Glutamatergic neuron (in vitro differentiated cells): Measurements from ENCODE around the gene FOSL2. TPM values are rescaled to one million over a fixed set of nuclear protein-coding genes. Genes with fewer than 3 reads are reported as not detected.

Source experiments
- DNase-seq: peaks from one replicate; pipeline ENCODE4 v3.0.0; 2022
- H3K27ac Mint-ChIP-seq: one replicate; pipeline ENCODE4 v1.8.0; 2020; ENCODE audit warnings: mild to moderate bottlenecking, mixed read lengths, inconsistent platforms; ENCODE audit not compliant: unreplicated experiment
- H3K27me3 Mint-ChIP-seq: one replicate; pipeline ENCODE4 v1.8.0; 2020; ENCODE audit warnings: mild to moderate bottlenecking, moderate library complexity, mixed read lengths, inconsistent platforms; ENCODE audit not compliant: unreplicated experiment
- H3K36me3 Mint-ChIP-seq: one replicate; pipeline ENCODE4 v1.8.0; 2020; ENCODE audit warnings: mild to moderate bottlenecking, mixed read lengths, inconsistent platforms; ENCODE audit not compliant: unreplicated experiment
- H3K4me1 Mint-ChIP-seq: one replicate; pipeline ENCODE4 v1.8.0; 2020; ENCODE audit warnings: mild to moderate bottlenecking, low read depth, mixed read lengths, inconsistent platforms; ENCODE audit not compliant: unreplicated experiment
- H3K4me3 Mint-ChIP-seq: one replicate; pipeline ENCODE4 v1.8.0; 2020; ENCODE audit warnings: mild to moderate bottlenecking, mixed read lengths, inconsistent platforms; ENCODE audit not compliant: unreplicated experiment
- H3K9me3 Mint-ChIP-seq: one replicate; pipeline ENCODE4 v1.8.0; 2020; ENCODE audit warnings: mild to moderate bottlenecking, moderate library complexity, mixed read lengths, inconsistent platforms; ENCODE audit not compliant: unreplicated experiment
- CTCF ChIP-seq: fragments of 200-600 bp; sonication (generic); IDR thresholded peaks from one replicate; pipeline ENCODE4 v1.5.0; 2021; ENCODE audit not compliant: partially characterized antibody, unreplicated experiment
- total RNA-seq: library from RNA; stranded (reverse); fragmentation: NEBNext Ultra II Directional; extraction: Animal tissue kit (Norgen Biotek cat#: 25700); gene quantifications from one replicate; pipeline ENCODE4 v1.2.1, GENCODE V29; 2021; ENCODE audit not compliant: unreplicated experiment

The FOSL2 gene
- total RNA-seq, 1 donor from 2014 or later, result 2.6 TPM

- no peak for DNase-seq
- TF ChIP-seq CTCF, result no peak
- no peak overlapping the region for H3K4me3 Mint-ChIP-seq
- peaks cover 3% of the 10 kb centered on the region for H3K36me3 Mint-ChIP-seq
- no peak overlapping the region for H3K27ac Mint-ChIP-seq
- H3K27me3 Mint-ChIP-seq, result peaks cover 2% of the 10 kb centered on the region
- H3K4me1 Mint-ChIP-seq, result peaks cover 3% of the 10 kb centered on the region
- H3K9me3 Mint-ChIP-seq, result peaks cover 3% of the 10 kb centered on the region
These were observed 45.3 kb downstream of the FOSL2 start for GRCh38 chr2:28437918-28438317.

- no peak overlapping the region for H3K4me3 Mint-ChIP-seq
- no peak overlapping the region for H3K27ac Mint-ChIP-seq
- no peaks in the 10 kb centered on the region for H3K36me3 Mint-ChIP-seq
- H3K9me3 Mint-ChIP-seq, result peaks cover 1% of the 10 kb centered on the region
- no peak for DNase-seq
- peaks cover 3% of the 10 kb centered on the region for H3K4me1 Mint-ChIP-seq
- no peak for TF ChIP-seq CTCF
- H3K27me3 Mint-ChIP-seq, result peaks cover 4% of the 10 kb centered on the region
These were observed 45.9 kb downstream of the FOSL2 start for GRCh38 chr2:28438532-28439063.

GRCh38 chr2:28439127-28439526 lies 46.5 kb downstream of the FOSL2 start:
- H3K27ac Mint-ChIP-seq, result no peak overlapping the region
- no peak for TF ChIP-seq CTCF
- H3K9me3 Mint-ChIP-seq, result peaks cover 1% of the 10 kb centered on the region
- peaks cover 4% of the 10 kb centered on the region for H3K27me3 Mint-ChIP-seq
- H3K4me3 Mint-ChIP-seq, result no peak overlapping the region
- no peaks in the 10 kb centered on the region for H3K36me3 Mint-ChIP-seq
- DNase-seq, result no peak
- peaks cover 3% of the 10 kb centered on the region for H3K4me1 Mint-ChIP-seq

GRCh38 chr2:28439763-28440162 lies 47.1 kb downstream of the FOSL2 start:
- H3K4me3 Mint-ChIP-seq, result no peak overlapping the region
- no peak for DNase-seq
- H3K27ac Mint-ChIP-seq, result no peak overlapping the region
- peaks cover 6% of the 10 kb centered on the region for H3K27me3 Mint-ChIP-seq
- peaks cover 1% of the 10 kb centered on the region for H3K9me3 Mint-ChIP-seq
- H3K36me3 Mint-ChIP-seq, result no peaks in the 10 kb centered on the region
- TF ChIP-seq CTCF, result no peak
- H3K4me1 Mint-ChIP-seq, result peaks cover 3% of the 10 kb centered on the region

- no peaks in the 10 kb centered on the region for H3K36me3 Mint-ChIP-seq
- DNase-seq, result no peak
These were observed 49.7 kb downstream of the FOSL2 start for GRCh38 chr2:28442328-28442727.

More at GRCh38 chr2:28442328-28442727, 49.7 kb downstream of the FOSL2 start:
- Mint-ChIP-seq H3K27me3 (peaks cover 6% of the 10 kb centered on the region), H3K4me1 (peaks cover 3% of the 10 kb centered on the region), H3K4me3 (no peak overlapping the region), H3K9me3 (no peaks in the 10 kb centered on the region), H3K27ac (no peak overlapping the region)
- TF ChIP-seq CTCF, result no peak
